HL-60 (cell line): Measurements from ENCODE around the gene FNDC3B.

Experiments used
- DNase-seq, 2 experiments: peaks; one replicate each; pipeline ENCODE4 v3.0.0-alpha.2; 2010 to 2020; ENCODE audit warnings: low read depth in 1 of 2, low spot score in 1 of 2
- H3K27ac ChIP-seq: fragments of 250-450 bp; sonication (Bioruptor Pico); replicated peaks from 2 replicates; pipeline ENCODE4 v1.5.1; 2020; ENCODE audit warnings: mild to moderate bottlenecking, moderate library complexity
- H3K27me3 ChIP-seq: fragments of 250-450 bp; sonication (Bioruptor Pico); 2 replicates; pipeline ENCODE4 v1.5.1; 2021; ENCODE audit warnings: mild to moderate bottlenecking, moderate library complexity; ENCODE audit not compliant: insufficient read depth, poor library complexity, severe bottlenecking
- H3K4me3 ChIP-seq: replicated peaks from 2 replicates; pipeline ENCODE4 v1.5.1; 2011; ENCODE audit warnings: mild to moderate bottlenecking, control low read depth, low read length; ENCODE audit not compliant: insufficient read depth
- CTCF ChIP-seq: IDR thresholded peaks from one replicate; pipeline ENCODE4 v1.5.1; 2011; ENCODE audit warnings: low read length, control low read depth, inconsistent platforms; ENCODE audit not compliant: insufficient read depth
- GABPA ChIP-seq: IDR thresholded peaks from 2 replicates; pipeline ENCODE4 v1.6.1; 2012; ENCODE audit warnings: low read depth
- POLR2AphosphoS5 ChIP-seq: IDR thresholded peaks from 2 replicates; pipeline ENCODE4 v1.6.1; 2012; ENCODE audit warnings: low read depth
- REST ChIP-seq: IDR thresholded peaks from 2 replicates; pipeline ENCODE4 v1.6.1; 2012; ENCODE audit warnings: low read depth; ENCODE audit not compliant: insufficient replicate concordance
- SPI1 ChIP-seq: IDR thresholded peaks from 2 replicates; pipeline ENCODE4 v1.6.1; 2012; ENCODE audit warnings: low read depth, mild to moderate bottlenecking, borderline replicate concordance

FNDC3B gene

GRCh38 chr3:172285844-172286243 is 246.5 kb downstream of the FNDC3B start:
- TF ChIP-seq CTCF (no peak), SPI1 (no peak), GABPA (no peak), POLR2AphosphoS5 (no peak), REST (no peak)
- no peak for DNase-seq

GRCh38 chr3:172286548-172287148 is 247.3 kb downstream of the FNDC3B start:
- H3K27ac ChIP-seq: no peak overlapping the region
- no peak overlapping the region for H3K4me3 ChIP-seq
- no peak for DNase-seq
- no peak for TF ChIP-seq REST
- no peak for TF ChIP-seq SPI1
- TF ChIP-seq CTCF: no peak
- no peak for TF ChIP-seq POLR2AphosphoS5
- no peak for TF ChIP-seq GABPA
- H3K27me3 ChIP-seq: no peaks in the 10 kb centered on the region

More at GRCh38 chr3:172285844-172286243, 246.5 kb downstream of the FNDC3B start:
- H3K27ac ChIP-seq: no peak overlapping the region
- H3K4me3 ChIP-seq: no peak overlapping the region
- no peaks in the 10 kb centered on the region for H3K27me3 ChIP-seq

- DNase-seq: no peak
- H3K27ac ChIP-seq: no peak overlapping the region
- no peak overlapping the region for H3K4me3 ChIP-seq
- TF ChIP-seq CTCF (no peak), SPI1 (no peak), POLR2AphosphoS5 (no peak), REST (no peak), GABPA (no peak)
- H3K27me3 ChIP-seq: no peaks in the 10 kb centered on the region
Measured at GRCh38 chr3:172287937-172288477, 248.6 kb downstream of the FNDC3B start.
